Hematopoietic multipotent progenitor cell treated with erythropoietin and hydrocortisone succinate and interleukin-3 and kit ligand, for 15 days (in vitro differentiated cells): Measurements from ENCODE around the gene SAP130.

Source experiments
- DNase-seq: peaks from one replicate; pipeline ENCODE4 v3.0.0-alpha.2; 2015; ENCODE audit warnings: low spot score

SAP130 gene

DNA sequence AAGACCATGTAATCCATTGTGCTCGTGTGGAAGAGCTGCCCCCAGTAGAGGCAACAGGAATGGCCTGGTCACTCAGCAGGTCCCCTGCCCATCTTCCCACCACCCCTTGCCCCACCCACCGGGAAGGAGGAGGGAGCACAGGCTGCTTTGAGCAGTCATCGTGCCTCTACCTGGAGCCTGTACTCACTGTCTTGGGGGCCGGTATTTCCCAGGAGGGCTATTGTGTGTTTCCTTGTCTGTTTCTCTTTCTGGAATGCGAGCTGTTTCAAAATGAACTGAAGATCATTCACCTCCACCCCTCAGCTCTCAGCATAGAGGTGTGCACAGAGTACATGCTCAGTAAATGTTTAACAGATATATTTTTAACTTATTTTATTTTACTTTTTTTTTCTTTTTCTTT lies 134.4 kb downstream of the SAP130 start:
- DNase-seq: no peak

- DNase-seq: no peak
Measured at GRCh38 chr2:127893033-127893432, 134.8 kb downstream of the SAP130 start.

DNA sequence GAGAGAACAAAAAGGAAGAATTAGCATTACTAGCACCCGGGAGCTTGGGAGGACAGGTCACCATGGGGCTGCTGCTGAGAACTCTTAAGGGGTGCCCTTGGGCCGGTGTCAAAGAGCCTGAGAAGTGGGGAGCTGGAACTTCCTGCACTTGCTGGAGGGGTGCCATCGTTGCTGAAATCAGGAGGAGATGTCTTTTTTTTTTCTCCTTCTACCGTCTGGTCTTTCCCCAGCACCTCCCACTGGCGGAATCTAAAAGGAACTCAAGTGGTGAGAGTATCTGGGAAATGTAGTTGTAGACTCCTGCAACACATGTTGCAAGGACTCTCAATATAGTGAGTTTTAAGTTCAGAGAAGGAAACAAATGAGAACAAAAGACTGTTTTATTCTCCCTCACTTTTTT lies 136.0 kb downstream of the SAP130 start:
- DNase-seq: no peak
